ENCODE measurements around the gene MOB3A. TPM values are rescaled to one million over a fixed set of nuclear protein-coding genes. Genes with fewer than 3 reads are reported as not detected.
A peak's percentile ranks its signal among the peaks of the same experiment; 100 is the strongest.

Gene MOB3A
- total and polyA plus RNA-seq, 5 donors from 2014 or later: 73.6 to 131 (median 89.5) TPM

DNA sequence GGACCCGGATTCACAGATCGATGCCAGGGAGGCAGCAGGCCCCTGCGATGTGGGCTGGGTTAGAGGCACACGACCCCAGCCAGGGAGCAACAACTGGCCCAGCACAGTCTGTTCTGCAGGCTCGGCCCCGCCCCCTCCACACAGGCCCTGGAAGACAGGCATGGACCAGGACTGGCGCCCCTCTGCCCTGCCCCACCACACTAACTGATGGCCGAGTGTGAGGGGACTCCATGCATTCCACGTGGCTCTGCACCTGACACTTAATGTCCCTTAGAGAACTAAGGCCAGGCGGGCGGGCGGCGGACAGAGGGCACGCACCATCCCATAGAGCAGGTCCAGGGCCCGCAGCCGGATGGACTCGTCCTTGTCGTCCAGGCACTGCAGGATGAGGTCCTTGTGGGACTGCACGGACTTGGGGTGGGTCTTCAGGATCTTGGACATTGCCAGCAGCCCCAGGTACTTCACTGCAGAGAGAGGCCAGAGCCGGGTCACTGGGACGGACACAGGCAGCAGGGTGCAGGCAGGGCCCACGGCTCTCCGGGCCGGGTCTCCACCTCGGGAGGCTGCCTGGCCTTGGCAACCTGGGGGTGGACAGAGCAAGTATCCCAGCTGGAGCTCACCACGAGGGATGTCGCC lies 25.4 kb upstream of the MOB3A start:
- ATAC-seq (ENCODE audit: low read depth in 2 of 2) (no peak), DNase-seq (no peak)
- no peak overlapping the region for H3K4me3 Mint-ChIP-seq
- Histone ChIP-seq H3K4me3 (ENCODE audit: low read depth, low read length) (no peak overlapping the region), H3K27ac (ENCODE audit: insufficient read depth, low read length, poor library complexity, severe bottlenecking) (no peak overlapping the region), H3K27me3 (ENCODE audit: control insufficient read depth, insufficient read depth, low read length) (no peaks in the 10 kb centered on the region), H3K36me3 (ENCODE audit: control insufficient read depth, insufficient read depth, low read length) (peaks cover 54% of the 10 kb centered on the region), H3K4me1 (ENCODE audit: control insufficient read depth, insufficient read depth, low read length, poor library complexity, severe bottlenecking) (no peaks in the 10 kb centered on the region), H3K9me3 (ENCODE audit: control insufficient read depth in 2 of 2, low read length in 2 of 2) (no peaks in the 10 kb centered on the region)
- H3K4me1 Mint-ChIP-seq: no peaks in the 10 kb centered on the region
- peaks cover 13% of the 10 kb centered on the region for H3K36me3 Mint-ChIP-seq
- no peaks in the 10 kb centered on the region for H3K27me3 Mint-ChIP-seq
- no peak overlapping the region for H3K27ac Mint-ChIP-seq
- H3K9me3 Mint-ChIP-seq: no peaks in the 10 kb centered on the region

- DNase-seq (no peak), ATAC-seq (ENCODE audit: low read depth in 2 of 2) (no peak)
- H3K4me3 Mint-ChIP-seq: no peak overlapping the region
- H3K9me3 Mint-ChIP-seq: no peaks in the 10 kb centered on the region
- Histone ChIP-seq H3K9me3 (ENCODE audit: control insufficient read depth in 2 of 2, low read length in 2 of 2) (no peaks in the 10 kb centered on the region), H3K27ac (ENCODE audit: insufficient read depth, low read length, poor library complexity, severe bottlenecking) (no peak overlapping the region), H3K27me3 (ENCODE audit: control insufficient read depth, insufficient read depth, low read length) (no peaks in the 10 kb centered on the region), H3K4me3 (ENCODE audit: low read depth, low read length) (no peak overlapping the region), H3K36me3 (ENCODE audit: control insufficient read depth, insufficient read depth, low read length) (peaks cover 57% of the 10 kb centered on the region), H3K4me1 (ENCODE audit: control insufficient read depth, insufficient read depth, low read length, poor library complexity, severe bottlenecking) (no peaks in the 10 kb centered on the region)
- no peaks in the 10 kb centered on the region for H3K27me3 Mint-ChIP-seq
- no peak overlapping the region for H3K27ac Mint-ChIP-seq
- peaks cover 13% of the 10 kb centered on the region for H3K36me3 Mint-ChIP-seq
- H3K4me1 Mint-ChIP-seq: no peaks in the 10 kb centered on the region
Observed at GRCh38 chr19:2120821-2121220, 24.7 kb upstream of the MOB3A start.

DNA sequence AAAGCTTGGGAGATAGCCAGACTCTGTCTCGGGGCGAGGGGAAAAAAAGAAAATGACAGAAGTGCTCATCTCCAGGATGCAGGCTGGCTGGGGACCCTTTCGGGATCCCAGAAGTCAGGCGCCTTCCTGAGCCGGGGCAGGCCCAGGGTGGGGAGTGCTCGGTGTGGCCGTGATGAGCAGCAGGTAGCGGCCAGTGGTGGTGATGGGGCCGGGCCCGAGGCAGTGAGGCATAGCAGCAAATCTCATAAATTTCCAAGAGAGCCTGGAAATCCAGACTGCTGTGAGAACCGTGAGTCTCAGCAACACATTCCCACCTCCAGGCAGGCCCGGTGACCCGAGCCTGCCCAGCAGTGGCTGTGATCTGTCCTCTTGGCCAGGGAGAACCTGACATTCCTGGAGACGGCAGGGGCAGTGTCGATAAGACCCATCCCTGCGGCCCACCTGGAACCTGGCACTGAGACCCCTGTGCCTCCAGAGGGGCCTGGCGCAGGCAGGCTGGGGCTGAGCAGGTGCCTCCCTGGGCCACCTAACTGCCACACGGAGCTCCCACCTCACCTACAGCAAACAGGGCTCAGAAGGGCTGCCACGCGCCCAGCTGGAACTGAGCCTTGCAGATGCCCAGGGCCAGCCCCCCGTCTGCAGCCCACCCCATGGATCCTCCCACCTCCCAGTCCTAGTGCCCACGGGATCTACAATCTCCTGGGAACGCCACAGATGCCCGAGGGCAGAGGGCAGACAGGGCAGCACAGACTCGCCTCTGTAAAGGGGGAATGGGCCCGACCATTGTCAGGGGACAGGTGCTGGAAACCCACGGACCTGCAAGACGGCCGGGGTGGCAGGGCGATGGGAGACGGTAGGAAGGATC lies 24.0 kb upstream of the MOB3A start:
- H3K27me3 Mint-ChIP-seq: no peaks in the 10 kb centered on the region

DNA sequence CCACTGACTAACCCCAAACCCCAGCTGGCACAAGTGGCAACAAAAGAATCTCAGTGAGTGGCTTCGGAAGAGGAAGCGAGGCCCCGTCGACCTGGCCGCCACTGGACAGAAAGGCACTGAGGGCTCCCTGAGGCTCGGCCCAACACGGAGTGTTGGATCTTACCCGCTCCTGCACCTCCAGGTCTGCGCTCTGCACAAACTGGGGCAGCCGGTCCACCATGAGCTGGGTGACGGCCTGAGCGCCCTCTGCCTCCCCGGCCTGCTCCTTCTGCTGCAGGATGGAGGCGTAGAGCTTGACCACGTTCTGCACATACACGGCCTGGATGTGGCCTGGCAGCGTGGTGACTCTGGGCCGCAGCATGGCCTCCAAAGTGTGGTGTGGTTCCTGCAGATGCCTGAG lies 22.3 kb upstream of the MOB3A start:
- H3K36me3 ChIP-seq (ENCODE audit: control insufficient read depth, insufficient read depth, low read length): peaks cover 80% of the 10 kb centered on the region
- H3K4me3 Mint-ChIP-seq: no peak overlapping the region
- H3K4me3 ChIP-seq (ENCODE audit: low read depth, low read length): no peak overlapping the region
- H3K27me3 Mint-ChIP-seq: no peaks in the 10 kb centered on the region
- H3K27ac Mint-ChIP-seq: peak overlapping the region in 1 of 3 donors; percentile 63
- ATAC-seq (ENCODE audit: low read depth in 2 of 2) (no peak), DNase-seq (no peak)
- H3K4me1 Mint-ChIP-seq: peaks cover 0 to 6% (median 1%) of the 10 kb centered on the region in 4 donors
- H3K27me3 ChIP-seq (ENCODE audit: control insufficient read depth, insufficient read depth, low read length): no peaks in the 10 kb centered on the region
- no peaks in the 10 kb centered on the region for H3K9me3 ChIP-seq (ENCODE audit: control insufficient read depth in 2 of 2, low read length in 2 of 2)
- peaks cover 23% of the 10 kb centered on the region for H3K36me3 Mint-ChIP-seq
- no peak overlapping the region for H3K27ac ChIP-seq (ENCODE audit: insufficient read depth, low read length, poor library complexity, severe bottlenecking)
- no peaks in the 10 kb centered on the region for H3K4me1 ChIP-seq (ENCODE audit: control insufficient read depth, insufficient read depth, low read length, poor library complexity, severe bottlenecking)
- no peaks in the 10 kb centered on the region for H3K9me3 Mint-ChIP-seq

More for the DNA sequence above, 24.0 kb upstream of the MOB3A start:
- Histone ChIP-seq H3K36me3 (ENCODE audit: control insufficient read depth, insufficient read depth, low read length) (peaks cover 64% of the 10 kb centered on the region), H3K4me3 (ENCODE audit: low read depth, low read length) (no peak overlapping the region), H3K27me3 (ENCODE audit: control insufficient read depth, insufficient read depth, low read length) (no peaks in the 10 kb centered on the region), H3K4me1 (ENCODE audit: control insufficient read depth, insufficient read depth, low read length, poor library complexity, severe bottlenecking) (no peaks in the 10 kb centered on the region), H3K27ac (ENCODE audit: insufficient read depth, low read length, poor library complexity, severe bottlenecking) (no peak overlapping the region), H3K9me3 (ENCODE audit: control insufficient read depth in 2 of 2, low read length in 2 of 2) (no peaks in the 10 kb centered on the region)
- Mint-ChIP-seq H3K9me3 (no peaks in the 10 kb centered on the region), H3K27ac (peak overlapping the region in 1 of 3 donors; percentile 69), H3K4me1 (no peaks in the 10 kb centered on the region), H3K36me3 (peaks cover 14% of the 10 kb centered on the region), H3K4me3 (no peak overlapping the region)
- ATAC-seq (ENCODE audit: low read depth in 2 of 2) (no peak), DNase-seq (no peak)

- no peak for DNase-seq
- H3K4me1 ChIP-seq (ENCODE audit: control insufficient read depth, insufficient read depth, low read length, poor library complexity, severe bottlenecking): no peaks in the 10 kb centered on the region
- Mint-ChIP-seq H3K9me3 (no peaks in the 10 kb centered on the region), H3K27ac (no peak overlapping the region), H3K4me1 (peaks cover 0 to 6% (median 2%) of the 10 kb centered on the region in 4 donors), H3K36me3 (peaks cover 25% of the 10 kb centered on the region), H3K27me3 (no peaks in the 10 kb centered on the region), H3K4me3 (no peak overlapping the region)
- ATAC-seq (ENCODE audit: low read depth in 2 of 2): no peak
- H3K27me3 ChIP-seq (ENCODE audit: control insufficient read depth, insufficient read depth, low read length): no peaks in the 10 kb centered on the region
- H3K4me3 ChIP-seq (ENCODE audit: low read depth, low read length): no peak overlapping the region
- H3K36me3 ChIP-seq (ENCODE audit: control insufficient read depth, insufficient read depth, low read length): peaks cover 82% of the 10 kb centered on the region
- no peak overlapping the region for H3K27ac ChIP-seq (ENCODE audit: insufficient read depth, low read length, poor library complexity, severe bottlenecking)
- H3K9me3 ChIP-seq (ENCODE audit: control insufficient read depth in 2 of 2, low read length in 2 of 2): no peaks in the 10 kb centered on the region
Observed at GRCh38 chr19:2117215-2117960, 21.3 kb upstream of the MOB3A start.

GRCh38 chr19:2116507-2116906 lies 20.4 kb upstream of the MOB3A start:
- peaks cover 85% of the 10 kb centered on the region for H3K36me3 ChIP-seq (ENCODE audit: control insufficient read depth, insufficient read depth, low read length)
- H3K4me3 Mint-ChIP-seq: no peak overlapping the region
- H3K9me3 Mint-ChIP-seq: no peaks in the 10 kb centered on the region
- H3K9me3 ChIP-seq (ENCODE audit: control insufficient read depth in 2 of 2, low read length in 2 of 2): no peaks in the 10 kb centered on the region
- ATAC-seq (ENCODE audit: low read depth in 2 of 2) (no peak), DNase-seq (no peak)
- peaks cover 29% of the 10 kb centered on the region for H3K36me3 Mint-ChIP-seq
- no peak overlapping the region for H3K27ac ChIP-seq (ENCODE audit: insufficient read depth, low read length, poor library complexity, severe bottlenecking)
- no peak overlapping the region for H3K4me3 ChIP-seq (ENCODE audit: low read depth, low read length)
- no peaks in the 10 kb centered on the region for H3K4me1 ChIP-seq (ENCODE audit: control insufficient read depth, insufficient read depth, low read length, poor library complexity, severe bottlenecking)
- H3K4me1 Mint-ChIP-seq: peaks cover 0 to 6% (median 3%) of the 10 kb centered on the region in 4 donors
- H3K27ac Mint-ChIP-seq: no peak overlapping the region
- H3K27me3 Mint-ChIP-seq: no peaks in the 10 kb centered on the region
- no peaks in the 10 kb centered on the region for H3K27me3 ChIP-seq (ENCODE audit: control insufficient read depth, insufficient read depth, low read length)

- Mint-ChIP-seq H3K4me3 (no peak overlapping the region), H3K27me3 (no peaks in the 10 kb centered on the region), H3K9me3 (no peaks in the 10 kb centered on the region), H3K36me3 (peaks cover 29% of the 10 kb centered on the region), H3K4me1 (peaks cover 0 to 6% (median 3%) of the 10 kb centered on the region in 4 donors), H3K27ac (no peak overlapping the region)
- no peak for DNase-seq
- H3K27me3 ChIP-seq (ENCODE audit: control insufficient read depth, insufficient read depth, low read length): no peaks in the 10 kb centered on the region
- peaks cover 81% of the 10 kb centered on the region for H3K36me3 ChIP-seq (ENCODE audit: control insufficient read depth, insufficient read depth, low read length)
- no peaks in the 10 kb centered on the region for H3K9me3 ChIP-seq (ENCODE audit: control insufficient read depth in 2 of 2, low read length in 2 of 2)
- H3K4me1 ChIP-seq (ENCODE audit: control insufficient read depth, insufficient read depth, low read length, poor library complexity, severe bottlenecking): no peaks in the 10 kb centered on the region
- H3K27ac ChIP-seq (ENCODE audit: insufficient read depth, low read length, poor library complexity, severe bottlenecking): no peak overlapping the region
- no peak for ATAC-seq (ENCODE audit: low read depth in 2 of 2)
- no peak overlapping the region for H3K4me3 ChIP-seq (ENCODE audit: low read depth, low read length)
Observed at GRCh38 chr19:2115911-2116426, 19.8 kb upstream of the MOB3A start.

Data from CD4-positive, CD25-positive, alpha-beta regulatory T cell (primary cell).